ENCODE data around the gene SELENOK.
"Not testable (repeated sequence)": the region's sequence is repeated elsewhere in the genome, so short reads cannot be mapped to it uniquely, and the experiment has no call there.

- TF ChIP-seq CTCF, EP300 (IDR thresholded peaks at IDR 0.05): not testable (repeated sequence)
Observed at GRCh38 chr3:53927208-53927872, 35.7 kb upstream of the SELENOK start.

All from suprapubic skin (tissue), 3 donors.